GM21360 (cell line): ENCODE data around the gene SLC27A5.
A peak's percentile ranks its signal among the peaks of the same experiment; 100 is the strongest.
"Not testable (repeated sequence)": the region's sequence is repeated elsewhere in the genome, so short reads cannot be mapped to it uniquely, and the experiment has no call there.

ENCODE experiments used
- ATAC-seq: cut with Tn5 transposase; IDR thresholded peaks from one replicate; pipeline ENCODE4 v1.9.1; 2021; ENCODE audit warnings: mild to moderate bottlenecking, moderate library complexity; ENCODE audit not compliant: unreplicated experiment

SLC27A5 gene

DNA sequence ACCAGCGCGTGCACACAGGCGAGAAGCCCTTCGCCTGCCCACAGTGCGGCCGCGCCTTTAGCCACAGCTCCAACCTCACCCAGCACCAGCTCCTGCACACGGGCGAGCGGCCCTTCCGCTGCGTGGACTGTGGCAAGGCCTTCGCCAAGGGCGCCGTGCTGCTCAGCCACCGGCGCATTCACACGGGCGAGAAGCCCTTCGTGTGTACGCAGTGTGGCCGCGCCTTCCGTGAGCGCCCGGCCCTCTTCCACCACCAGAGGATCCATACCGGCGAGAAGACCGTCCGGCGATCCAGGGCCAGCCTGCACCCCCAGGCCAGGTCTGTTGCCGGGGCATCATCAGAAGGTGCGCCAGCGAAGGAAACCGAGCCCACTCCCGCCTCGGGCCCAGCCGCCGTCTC lies 40.1 kb downstream of the SLC27A5 start:
- no peak for ATAC-seq

DNA sequence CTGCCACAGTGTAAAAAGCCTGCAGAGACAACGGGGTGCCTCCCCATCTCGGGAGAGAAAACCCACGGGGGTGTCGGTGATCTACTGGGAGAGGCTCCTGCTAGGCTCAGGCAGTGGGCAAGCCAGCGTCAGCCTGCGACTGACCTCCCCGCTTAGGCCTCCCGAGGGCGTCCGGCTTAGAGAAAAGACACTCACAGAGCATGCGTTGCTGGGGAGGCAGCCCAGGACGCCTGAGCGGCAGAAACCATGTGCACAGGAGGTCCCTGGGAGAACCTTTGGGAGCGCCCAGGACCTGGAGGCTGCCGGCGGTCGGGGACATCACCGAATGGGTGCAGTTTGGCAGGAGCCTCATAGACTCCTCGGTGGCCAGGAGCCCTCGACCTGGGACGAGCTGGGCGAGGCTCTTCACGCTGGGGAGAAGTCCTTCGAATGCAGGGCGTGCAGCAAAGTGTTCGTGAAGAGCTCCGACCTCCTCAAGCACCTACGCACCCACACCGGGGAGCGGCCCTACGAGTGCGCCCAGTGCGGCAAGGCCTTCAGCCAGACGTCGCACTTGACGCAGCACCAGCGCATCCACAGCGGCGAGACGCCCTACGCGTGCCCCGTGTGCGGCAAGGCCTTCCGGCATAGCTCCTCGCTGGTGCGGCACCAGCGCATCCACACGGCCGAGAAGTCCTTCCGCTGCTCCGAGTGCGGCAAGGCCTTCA lies 40.8 kb downstream of the SLC27A5 start:
- not testable (repeated sequence) for ATAC-seq

GRCh38 chr19:58469241-58470013 lies 42.4 kb downstream of the SLC27A5 start:
- no peak for ATAC-seq

DNA sequence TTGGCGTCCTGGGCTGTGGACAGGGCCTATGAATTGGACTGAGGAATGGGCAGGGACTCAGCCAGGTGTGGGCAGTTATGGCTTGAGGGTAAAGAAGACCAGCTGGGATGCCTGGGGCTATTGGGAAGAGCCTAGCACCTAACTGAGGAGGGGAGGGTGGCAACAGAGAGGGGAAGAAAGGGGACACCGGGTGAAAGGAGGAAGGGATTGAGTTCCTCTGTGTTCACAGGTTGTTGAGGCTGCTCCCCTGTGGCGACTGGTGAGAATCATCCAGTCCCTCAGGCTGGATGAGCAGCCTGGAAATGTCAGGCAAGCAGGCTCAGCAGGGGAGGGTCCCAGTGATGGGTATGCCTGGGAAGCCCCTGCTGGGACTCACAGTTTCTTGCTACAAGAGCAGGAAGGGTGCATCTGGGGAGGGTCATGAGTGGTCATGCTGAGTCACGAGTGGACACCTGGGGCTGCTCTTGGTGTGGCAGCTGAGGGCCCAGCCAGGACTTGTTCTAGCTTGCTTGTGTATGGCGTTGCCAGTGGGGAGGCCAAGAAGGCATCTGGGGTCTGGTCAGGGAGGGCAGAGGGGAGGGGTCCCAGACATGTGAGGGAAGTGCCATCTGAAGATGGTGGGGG lies 43.5 kb downstream of the SLC27A5 start:
- ATAC-seq, result no peak

GRCh38 chr19:58466760-58467589 lies 44.8 kb downstream of the SLC27A5 start, which contains the start of gene ZNF324:
ZNF324 (plus strand) TSS chr19:58467080; CDS start chr19:58469186, 2,106 bp downstream.
- peak; percentile 80 for ATAC-seq

- ATAC-seq, result no peak
Measured at GRCh38 chr19:58466089-58466759, 45.6 kb downstream of the SLC27A5 start.

DNA sequence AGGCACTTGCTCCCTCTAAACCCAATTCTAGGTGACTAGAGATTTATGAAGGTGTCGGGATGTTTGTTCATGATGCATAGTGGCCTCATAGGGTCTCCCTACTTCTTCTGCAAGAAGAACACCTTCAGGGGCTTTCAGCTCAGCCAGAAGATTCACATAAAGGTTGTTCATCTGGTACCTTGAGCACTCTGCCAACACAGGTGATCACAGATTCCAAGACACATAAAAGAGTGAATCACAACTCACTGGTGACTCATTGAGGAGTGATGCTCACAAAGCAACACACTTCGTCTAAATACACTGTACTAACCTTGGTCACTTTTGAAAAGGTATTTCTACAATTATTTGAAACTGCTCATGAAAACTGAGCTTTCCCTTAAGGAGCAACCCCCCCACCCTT lies 51.8 kb downstream of the SLC27A5 start:
- no peak for ATAC-seq

GRCh38 chr19:58456111-58456510 lies 55.7 kb downstream of the SLC27A5 start:
- ATAC-seq, result no peak

DNA sequence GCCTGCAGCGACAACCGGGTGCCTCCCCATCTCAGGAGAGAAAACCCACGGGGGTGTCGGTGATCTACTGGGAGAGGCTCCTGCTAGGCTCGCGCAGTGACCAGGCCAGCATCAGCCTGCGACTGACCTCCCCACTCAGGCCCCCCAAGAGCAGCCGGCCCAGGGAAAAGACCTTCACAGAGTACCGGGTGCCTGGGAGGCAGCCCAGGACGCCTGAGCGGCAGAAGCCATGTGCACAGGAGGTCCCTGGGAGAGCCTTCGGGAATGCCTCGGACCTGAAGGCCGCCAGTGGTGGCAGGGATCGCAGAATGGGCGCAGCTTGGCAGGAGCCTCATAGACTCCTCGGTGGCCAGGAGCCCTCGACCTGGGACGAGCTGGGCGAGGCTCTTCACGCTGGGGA lies 56.5 kb downstream of the SLC27A5 start:
- no peak for ATAC-seq

DNA sequence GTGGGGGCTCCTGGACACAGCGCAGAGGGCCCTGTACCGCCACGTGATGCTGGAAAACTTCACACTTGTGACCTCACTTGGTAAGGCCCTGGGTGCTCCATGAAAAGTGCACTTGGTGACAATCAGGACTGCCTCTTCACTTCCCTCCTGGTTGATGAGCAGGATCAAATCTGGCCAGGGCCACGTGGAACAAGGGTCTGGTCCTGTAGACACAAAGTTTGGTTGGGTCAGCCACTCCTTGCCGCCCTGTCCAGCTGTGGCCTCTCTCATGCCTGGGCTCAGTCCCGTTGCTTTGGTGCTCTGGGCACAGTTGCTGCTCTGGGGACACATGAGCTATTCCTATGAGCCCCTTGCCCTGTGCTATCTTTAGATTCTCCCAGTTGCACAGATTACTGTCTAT lies 58.0 kb downstream of the SLC27A5 start:
- no peak for ATAC-seq

DNA sequence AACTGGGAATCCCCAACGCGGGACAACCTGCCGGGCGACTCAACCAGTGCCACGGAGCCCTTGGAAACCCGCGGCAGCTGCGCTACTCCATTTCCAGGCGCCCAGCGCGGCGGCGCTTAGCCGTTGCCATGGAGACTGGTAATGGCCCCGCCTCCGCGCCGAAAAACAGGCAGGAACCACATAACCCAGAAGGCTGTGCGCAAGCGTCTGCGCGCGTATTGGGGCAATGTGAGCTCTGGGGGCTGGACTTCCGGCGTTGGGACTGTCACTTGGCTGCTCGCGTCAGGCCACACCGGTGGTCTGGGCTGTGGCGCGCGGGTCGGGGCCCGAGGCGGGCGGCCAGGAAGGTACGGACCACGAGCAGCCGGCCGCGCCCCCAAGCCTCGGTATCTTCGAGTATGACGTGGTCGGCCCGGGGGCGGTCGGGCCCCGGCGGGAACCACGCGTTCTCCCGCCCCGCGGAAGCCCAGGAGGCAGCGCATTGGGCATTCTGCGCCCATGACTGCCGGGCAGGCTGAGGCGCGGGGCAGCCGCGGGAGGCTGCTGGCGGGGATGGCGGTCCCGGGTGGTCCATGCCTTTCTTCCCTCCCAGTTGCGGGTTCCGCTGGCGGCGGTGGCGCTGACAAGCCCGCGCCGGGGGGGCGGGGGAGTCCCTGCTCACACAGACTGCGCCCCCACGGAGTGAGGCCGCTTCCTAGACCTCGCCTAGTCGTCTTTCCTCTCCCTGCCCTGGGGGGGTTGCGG lies 60.3 kb downstream of the SLC27A5 start, which contains the start of gene ZNF324B:
ZNF324B (plus strand) TSS at position 265 of the 744 bp plus-strand sequence. CDS start 2,080 bp downstream, outside the sequence.
- ATAC-seq, result peak; percentile 87

GRCh38 chr19:58450856-58451357 lies 60.9 kb downstream of the SLC27A5 start:
- ATAC-seq, result peak; percentile 7

DNA sequence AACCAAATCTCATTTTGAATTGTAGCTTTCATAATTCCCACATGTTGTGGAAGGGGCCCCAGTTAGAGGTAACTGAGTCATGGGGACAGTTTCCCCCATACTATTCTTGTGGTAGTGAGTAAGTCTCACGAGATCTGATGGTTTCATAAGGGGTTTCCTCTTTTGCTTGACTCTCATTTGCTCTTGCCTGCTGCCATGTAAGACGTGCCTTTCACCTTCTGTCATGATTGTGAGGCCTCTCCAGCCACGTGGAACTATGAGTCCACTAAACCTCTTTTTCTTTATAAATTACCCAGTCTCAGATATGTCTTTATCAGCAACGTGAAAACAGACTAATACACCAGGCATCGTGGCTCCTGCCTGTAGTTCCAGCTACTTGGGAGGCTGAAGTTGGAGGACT lies 61.8 kb downstream of the SLC27A5 start:
- not testable (repeated sequence) for ATAC-seq

DNA sequence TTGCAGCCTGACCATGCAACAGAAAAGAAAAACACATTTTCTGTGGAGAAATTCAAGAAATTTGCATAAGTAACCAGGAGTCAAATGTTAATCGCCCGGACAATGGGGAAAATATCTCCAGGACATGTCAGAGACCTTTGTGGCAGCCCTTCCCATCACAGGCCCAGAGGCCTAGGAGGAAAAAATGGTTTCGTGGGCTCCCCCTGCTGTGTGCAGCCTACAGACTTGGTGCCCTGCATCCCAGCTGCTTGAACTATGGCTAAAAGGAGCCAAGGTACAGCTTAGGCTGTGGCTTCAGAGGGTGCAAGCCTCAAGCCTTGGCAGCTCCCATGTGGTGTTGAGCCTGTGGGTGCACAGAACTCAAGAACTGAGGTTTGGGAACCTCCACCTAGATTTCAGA lies 62.9 kb downstream of the SLC27A5 start:
- not testable (repeated sequence) for ATAC-seq
